ENCODE measurements around the gene PARD3.

Gene PARD3

DNA sequence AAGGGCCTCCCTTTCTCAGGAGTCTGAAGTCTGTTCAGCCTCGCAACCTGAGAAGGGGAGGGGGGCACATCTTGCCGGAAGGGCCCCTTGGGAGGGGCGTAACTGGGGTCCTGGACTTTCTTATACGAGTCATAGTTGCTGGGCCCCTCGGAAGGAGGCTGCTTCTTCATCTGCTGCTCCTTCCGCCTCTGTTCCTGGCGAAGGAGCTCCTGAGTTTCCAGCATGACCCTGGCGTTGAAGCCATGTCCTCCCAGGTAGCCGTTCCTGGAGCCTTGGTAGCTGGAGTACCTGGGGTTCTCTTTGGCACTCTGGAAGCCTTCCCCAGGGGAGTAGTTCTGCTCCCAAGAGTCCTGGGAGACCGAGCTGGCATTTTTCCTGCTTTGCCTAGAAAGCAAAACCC lies 703.9 kb downstream of the PARD3 start:
- no peaks in the 10 kb centered on the region for H3K79me2 ChIP-seq
- H3K4me3 ChIP-seq (ENCODE audit: low read depth, low read length), result no peak overlapping the region
- no peak overlapping the region for H2AFZ ChIP-seq
- H3K9ac ChIP-seq, result no peak overlapping the region
- H3K36me3 ChIP-seq (ENCODE audit: control insufficient read depth, insufficient read depth, low read length), result no peaks in the 10 kb centered on the region
- no peaks in the 10 kb centered on the region for H3K27me3 ChIP-seq (ENCODE audit: control insufficient read depth, insufficient read depth, low read length)
- no peak for TF ChIP-seq CTCF (IDR thresholded peaks at IDR 0.05)
- H3K27ac ChIP-seq, result no peak overlapping the region
- no peaks in the 10 kb centered on the region for H3K9me3 ChIP-seq (ENCODE audit: control insufficient read depth, low read length)
- H3K4me2 ChIP-seq (ENCODE audit: low read length), result no peak overlapping the region
- peaks cover under 1% of the 10 kb centered on the region for H3K4me1 ChIP-seq

DNA sequence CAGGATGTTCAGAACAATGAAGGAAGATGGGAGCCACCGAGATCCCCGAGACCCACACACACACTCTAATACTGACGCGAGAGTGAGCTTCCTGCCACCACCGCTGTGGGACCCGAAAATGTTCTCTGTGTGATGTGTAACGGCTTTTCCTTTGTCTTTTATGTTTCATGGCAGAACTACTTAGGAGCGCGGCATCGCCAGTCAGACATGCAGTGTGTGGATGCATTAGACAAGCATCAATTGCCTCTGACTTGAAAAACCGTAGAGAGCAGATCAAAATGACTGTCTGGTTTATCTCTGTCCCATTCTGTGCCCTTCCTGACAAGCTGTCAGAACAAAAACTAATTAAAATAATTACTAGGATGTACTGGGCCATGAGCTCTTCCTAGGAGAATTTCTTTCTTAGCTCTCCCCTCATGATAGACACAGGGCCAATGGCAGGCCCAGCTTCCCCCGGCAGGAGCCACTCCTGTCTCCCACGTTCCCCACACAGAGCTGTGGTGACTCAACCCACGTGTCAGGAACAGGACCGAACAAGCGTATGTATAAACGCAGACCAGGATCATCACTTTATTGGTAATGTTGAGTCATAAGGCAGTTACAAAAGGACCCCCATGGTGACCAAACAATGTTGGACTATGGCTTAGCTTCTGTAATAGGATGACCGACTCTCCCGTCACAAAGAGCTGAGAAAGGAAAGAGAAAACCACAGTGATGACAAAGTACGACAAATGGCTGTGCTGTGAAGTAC lies 705.0 kb downstream of the PARD3 start:
- Histone ChIP-seq H3K9ac (no peak overlapping the region), H3K4me3 (ENCODE audit: low read depth, low read length) (no peak overlapping the region), H3K4me2 (ENCODE audit: low read length) (no peak overlapping the region), H3K79me2 (no peaks in the 10 kb centered on the region), H3K36me3 (ENCODE audit: control insufficient read depth, insufficient read depth, low read length) (no peaks in the 10 kb centered on the region), H3K27ac (no peak overlapping the region), H2AFZ (no peak overlapping the region), H3K9me3 (ENCODE audit: control insufficient read depth, low read length) (no peaks in the 10 kb centered on the region), H3K4me1 (no peaks in the 10 kb centered on the region), H3K27me3 (ENCODE audit: control insufficient read depth, insufficient read depth, low read length) (no peaks in the 10 kb centered on the region)
- no peak for TF ChIP-seq CTCF (IDR thresholded peaks at IDR 0.05)

- no peak overlapping the region for H3K4me2 ChIP-seq (ENCODE audit: low read length)
- no peaks in the 10 kb centered on the region for H3K27me3 ChIP-seq (ENCODE audit: control insufficient read depth, insufficient read depth, low read length)
- TF ChIP-seq CTCF (IDR thresholded peaks at IDR 0.05), result no peak
- no peak overlapping the region for H3K4me3 ChIP-seq (ENCODE audit: low read depth, low read length)
- H3K36me3 ChIP-seq (ENCODE audit: control insufficient read depth, insufficient read depth, low read length), result no peaks in the 10 kb centered on the region
- no peak overlapping the region for H3K9ac ChIP-seq
- no peaks in the 10 kb centered on the region for H3K4me1 ChIP-seq
- H2AFZ ChIP-seq, result no peak overlapping the region
- no peaks in the 10 kb centered on the region for H3K79me2 ChIP-seq
- no peak overlapping the region for H3K27ac ChIP-seq
- H3K9me3 ChIP-seq (ENCODE audit: control insufficient read depth, low read length), result no peaks in the 10 kb centered on the region
These were observed 705.6 kb downstream of the PARD3 start for GRCh38 chr10:34109495-34109894.

GRCh38 chr10:34107626-34108516 lies 707.2 kb downstream of the PARD3 start:
- H3K4me2 ChIP-seq (ENCODE audit: low read length), result no peak overlapping the region
- H3K79me2 ChIP-seq, result no peaks in the 10 kb centered on the region
- no peaks in the 10 kb centered on the region for H3K9me3 ChIP-seq (ENCODE audit: control insufficient read depth, low read length)
- no peak overlapping the region for H3K27ac ChIP-seq
- no peak overlapping the region for H3K4me3 ChIP-seq (ENCODE audit: low read depth, low read length)
- no peaks in the 10 kb centered on the region for H3K4me1 ChIP-seq
- no peaks in the 10 kb centered on the region for H3K27me3 ChIP-seq (ENCODE audit: control insufficient read depth, insufficient read depth, low read length)
- TF ChIP-seq CTCF (IDR thresholded peaks at IDR 0.05), result no peak
- H2AFZ ChIP-seq, result no peak overlapping the region
- H3K36me3 ChIP-seq (ENCODE audit: control insufficient read depth, insufficient read depth, low read length), result no peaks in the 10 kb centered on the region
- no peak overlapping the region for H3K9ac ChIP-seq

Data from parathyroid adenoma (tissue), 2 donors.